ENCODE measurements around the gene SPAG17. TPM values are rescaled to one million over a fixed set of nuclear protein-coding genes. Genes with fewer than 3 reads are reported as not detected.

The SPAG17 gene
- total RNA-seq, 2 donors from 2014 or later, result 1.6 TPM; not detected in 1

- no peaks in the 10 kb centered on the region for H3K27me3 ChIP-seq
- no peaks in the 10 kb centered on the region for H3K36me3 ChIP-seq (replicated peaks in 1 of 2; ENCODE audit: insufficient read depth in 1 of 2, low read depth in 2 of 2)
- DNase-seq, result no peak
- 82 to 85% methylated on average over 5 of the region's 5 CpGs for WGBS, 2 donors
- peaks cover 48% of the 10 kb centered on the region for H3K4me1 ChIP-seq
- TF ChIP-seq POLR2A (IDR thresholded peaks at IDR 0.05), result no peak
- no peak for TF ChIP-seq CTCF (IDR thresholded peaks at IDR 0.05)
- intact Hi-C loops (cut with DNase I), result no loop called here
- no peak for ATAC-seq
- H3K27ac ChIP-seq, result no peak overlapping the region
- no peak overlapping the region for H3K4me3 ChIP-seq
- no peaks in the 10 kb centered on the region for H3K9me3 ChIP-seq
Measured at GRCh38 chr1:118099686-118100085, 85.3 kb downstream of the SPAG17 start.

GRCh38 chr1:118097622-118098348 is 87.2 kb downstream of the SPAG17 start:
- ATAC-seq, result no peak
- Histone ChIP-seq H3K9me3 (no peaks in the 10 kb centered on the region), H3K27ac (no peak overlapping the region), H3K4me1 (peaks cover 55% of the 10 kb centered on the region), H3K36me3 (replicated peaks in 1 of 2; ENCODE audit: insufficient read depth in 1 of 2, low read depth in 2 of 2) (no peaks in the 10 kb centered on the region), H3K4me3 (no peak overlapping the region), H3K27me3 (no peaks in the 10 kb centered on the region)
- 47 to 50% methylated on average over 3 of the region's 3 CpGs for WGBS, 2 donors
- DNase-seq, result no peak
- intact Hi-C loops (cut with DNase I), result no loop called here
- TF ChIP-seq CTCF (IDR thresholded peaks at IDR 0.05) (no peak), POLR2A (IDR thresholded peaks at IDR 0.05) (no peak)

- ATAC-seq, result peak; percentile 33
- no peak for TF ChIP-seq CTCF (IDR thresholded peaks at IDR 0.05)
- TF ChIP-seq POLR2A (IDR thresholded peaks at IDR 0.05), result no peak
- intact Hi-C loops (cut with DNase I), result no loop called here
Measured at GRCh38 chr1:118093017-118093416, 92.0 kb downstream of the SPAG17 start.

GRCh38 chr1:118090130-118090529 is 94.9 kb downstream of the SPAG17 start:
- Histone ChIP-seq H3K36me3 (replicated peaks in 1 of 2; ENCODE audit: insufficient read depth in 1 of 2, low read depth in 2 of 2) (no peaks in the 10 kb centered on the region), H3K27ac (no peak overlapping the region), H3K4me1 (peaks cover 15% of the 10 kb centered on the region), H3K27me3 (no peaks in the 10 kb centered on the region), H3K4me3 (no peak overlapping the region), H3K9me3 (no peaks in the 10 kb centered on the region)
- TF ChIP-seq CTCF (IDR thresholded peaks at IDR 0.05) (no peak), POLR2A (IDR thresholded peaks at IDR 0.05) (no peak)
- intact Hi-C loops (cut with DNase I), result no loop called here
- ATAC-seq, result no peak
- WGBS, 2 donors, result 95 to 99% methylated on average over 2 of the region's 2 CpGs
- DNase-seq, result no peak

More at GRCh38 chr1:118093017-118093416, 92.0 kb downstream of the SPAG17 start:
- Histone ChIP-seq H3K27ac (no peak overlapping the region), H3K27me3 (no peaks in the 10 kb centered on the region), H3K4me1 (peaks cover 23% of the 10 kb centered on the region), H3K36me3 (replicated peaks in 1 of 2; ENCODE audit: insufficient read depth in 1 of 2, low read depth in 2 of 2) (no peaks in the 10 kb centered on the region), H3K4me3 (no peak overlapping the region), H3K9me3 (no peaks in the 10 kb centered on the region)
- DNase-seq, result no peak

GRCh38 chr1:118085365-118085764 is 99.7 kb downstream of the SPAG17 start:
- H3K27me3 ChIP-seq, result no peaks in the 10 kb centered on the region
- no peak overlapping the region for H3K4me3 ChIP-seq
- no peak for ATAC-seq
- H3K4me1 ChIP-seq, result no peaks in the 10 kb centered on the region
- H3K27ac ChIP-seq, result no peak overlapping the region
- 95% methylated on average over 12 of the region's 12 CpGs for WGBS, 2 donors
- no peak for DNase-seq
- intact Hi-C loops (cut with DNase I), result no loop called here
- TF ChIP-seq POLR2A (IDR thresholded peaks at IDR 0.05) (no peak), CTCF (IDR thresholded peaks at IDR 0.05) (no peak)
- no peaks in the 10 kb centered on the region for H3K9me3 ChIP-seq
- H3K36me3 ChIP-seq (replicated peaks in 1 of 2; ENCODE audit: insufficient read depth in 1 of 2, low read depth in 2 of 2), result no peaks in the 10 kb centered on the region

Data from body of pancreas (tissue), 4 donors.